Effector memory CD4-positive, alpha-beta T cell (primary cell): ENCODE results near the gene PEX16.

ENCODE experiments used
- DNase-seq, 3 donors: peaks; one replicate each; pipeline ENCODE4 v3.0.0-alpha.2; 2020
- H3K27ac ChIP-seq: 2 replicates; pipeline ENCODE4 v1.7.0; 2013; ENCODE audit warnings: mild to moderate bottlenecking, low read length, moderate library complexity; ENCODE audit not compliant: insufficient read depth, poor library complexity, severe bottlenecking
- H3K27me3 ChIP-seq: replicated peaks from 2 replicates; pipeline ENCODE4 v1.7.0; 2013; ENCODE audit warnings: mild to moderate bottlenecking, low read length; ENCODE audit not compliant: insufficient read depth, control insufficient read depth, poor library complexity, severe bottlenecking
- H3K36me3 ChIP-seq: 2 replicates; pipeline ENCODE4 v1.7.0; 2013; ENCODE audit warnings: mild to moderate bottlenecking, low read length, moderate library complexity; ENCODE audit not compliant: control insufficient read depth, insufficient read depth
- H3K4me1 ChIP-seq: 2 replicates; pipeline ENCODE4 v1.7.0; 2013; ENCODE audit warnings: low read length, mild to moderate bottlenecking; ENCODE audit not compliant: control insufficient read depth, insufficient read depth, poor library complexity, severe bottlenecking
- H3K4me3 ChIP-seq: 2 replicates; pipeline ENCODE4 v1.7.0; 2013; ENCODE audit warnings: low read length, low read depth, mild to moderate bottlenecking; ENCODE audit not compliant: insufficient read depth, poor library complexity, severe bottlenecking
- H3K9me3 ChIP-seq: 2 replicates; pipeline ENCODE4 v1.7.0; 2013; ENCODE audit warnings: mild to moderate bottlenecking, low read length, moderate library complexity; ENCODE audit not compliant: control insufficient read depth
- total RNA-seq, 3 donors: gene quantifications; one replicate each; lab custom pipeline; 2026; lab: John Stamatoyannopoulos, UW

PEX16 gene
- total RNA-seq, result 40.4 to 45.5 (median 43.9) reads per million in 3 donors

GRCh38 chr11:45917623-45918330, at the start of gene PEX16:
PEX16 (minus strand) TSS chr11:45917877; CDS start chr11:45917811, 66 bp downstream.
- Histone ChIP-seq H3K27me3 (no peaks in the 10 kb centered on the region), H3K27ac (peak within 1 kb of the TSS; percentile 89), H3K36me3 (peaks cover 35% of the 10 kb centered on the region), H3K4me3 (peak within 1 kb of the TSS; percentile 75), H3K4me1 (peaks cover 43% of the 10 kb centered on the region), H3K9me3 (no peaks in the 10 kb centered on the region)
- DNase-seq, result peak; percentile 94 to 95 (median 95)

DNA sequence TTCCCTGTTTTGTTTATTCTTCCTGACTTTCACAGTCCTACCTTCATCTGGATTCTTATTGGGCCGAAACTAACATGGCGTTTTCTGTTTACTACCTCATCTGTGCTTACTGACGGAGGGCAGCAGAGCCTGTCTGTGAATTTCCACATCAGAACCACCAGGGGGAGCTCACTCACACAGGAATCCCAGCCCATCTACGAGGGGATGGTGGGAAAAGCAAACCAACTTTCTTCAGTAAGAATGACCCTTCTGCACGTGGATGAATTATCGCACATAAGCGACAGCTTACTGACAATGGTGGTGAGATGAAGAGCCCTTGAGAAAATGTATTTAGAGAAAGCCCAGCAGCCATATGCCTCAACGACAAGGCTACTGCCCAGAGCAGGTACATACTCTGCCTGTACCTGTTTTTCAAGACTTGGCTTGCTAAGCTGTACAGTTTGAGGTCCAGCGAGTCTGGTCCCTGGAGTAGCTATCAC, 47.3 kb upstream of the PEX16 start:
- H3K9me3 ChIP-seq, result no peaks in the 10 kb centered on the region
- peak; percentile 14 to 40 (median 33) for DNase-seq
- H3K27ac ChIP-seq, result no peak overlapping the region
- no peak overlapping the region for H3K4me3 ChIP-seq
- H3K36me3 ChIP-seq, result peaks cover 16% of the 10 kb centered on the region
- no peaks in the 10 kb centered on the region for H3K27me3 ChIP-seq
- no peaks in the 10 kb centered on the region for H3K4me1 ChIP-seq

DNA sequence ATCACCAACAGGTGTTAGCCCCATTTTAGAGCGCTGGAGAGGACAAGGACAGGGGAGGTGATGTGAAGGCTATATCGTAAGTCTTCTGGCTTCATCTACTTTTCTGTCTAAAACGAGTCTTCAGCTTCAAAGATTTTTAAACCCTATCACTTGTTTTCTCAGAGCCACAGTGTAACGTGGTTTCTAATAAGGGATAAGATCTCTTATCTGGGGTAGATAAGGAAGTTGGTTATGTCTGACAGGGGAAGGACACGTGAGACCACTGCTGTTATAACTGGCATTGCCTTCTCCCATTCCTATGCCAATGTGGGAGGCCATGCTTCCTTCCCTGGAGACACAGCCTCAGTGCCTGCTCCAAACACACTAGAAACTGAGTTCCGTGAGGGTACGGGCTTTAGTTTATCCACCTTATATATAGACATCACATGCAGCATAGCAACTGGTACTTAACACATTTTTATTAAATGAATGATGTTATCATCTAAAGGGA, 44.1 kb upstream of the PEX16 start:
- Histone ChIP-seq H3K9me3 (no peaks in the 10 kb centered on the region), H3K4me3 (no peak overlapping the region), H3K27me3 (no peaks in the 10 kb centered on the region), H3K27ac (no peak overlapping the region), H3K4me1 (no peaks in the 10 kb centered on the region), H3K36me3 (peaks cover 4% of the 10 kb centered on the region)
- no peak for DNase-seq

DNA sequence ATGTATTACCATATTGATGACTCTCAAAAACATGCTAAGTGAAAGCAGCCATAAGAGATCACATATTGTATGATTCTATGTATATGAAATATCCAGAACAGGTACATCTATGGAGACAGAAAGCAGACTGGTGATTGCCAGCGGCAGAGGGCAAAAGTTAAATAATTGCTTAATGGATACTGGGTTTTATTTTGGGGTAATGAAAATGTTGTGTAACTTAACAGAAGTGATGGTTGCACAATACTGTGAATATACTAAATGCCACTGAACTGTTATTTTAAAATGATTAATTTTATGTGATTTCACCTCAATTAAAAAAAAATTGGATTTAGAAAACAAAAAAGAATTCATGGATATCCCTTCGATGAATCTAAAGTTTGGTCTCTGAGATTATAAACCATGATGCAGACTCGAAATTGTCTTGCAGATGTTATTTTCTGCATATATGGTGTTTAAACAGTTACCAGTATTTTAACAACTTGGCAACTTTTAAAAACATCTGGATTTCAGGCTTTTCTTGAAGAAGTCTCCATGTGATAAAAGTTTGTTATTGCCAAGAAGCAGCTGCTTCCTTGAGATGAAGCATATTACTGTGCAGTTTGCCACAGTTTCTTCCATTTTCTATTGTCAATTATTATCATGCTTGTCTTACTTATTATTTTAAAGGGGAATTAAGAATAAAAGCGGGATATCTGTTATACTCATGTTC, 42.9 kb upstream of the PEX16 start:
- no peaks in the 10 kb centered on the region for H3K9me3 ChIP-seq
- no peak overlapping the region for H3K4me3 ChIP-seq
- no peaks in the 10 kb centered on the region for H3K4me1 ChIP-seq
- DNase-seq, result no peak
- H3K36me3 ChIP-seq, result peaks cover 6% of the 10 kb centered on the region
- H3K27me3 ChIP-seq, result no peaks in the 10 kb centered on the region
- H3K27ac ChIP-seq, result no peak overlapping the region

DNA sequence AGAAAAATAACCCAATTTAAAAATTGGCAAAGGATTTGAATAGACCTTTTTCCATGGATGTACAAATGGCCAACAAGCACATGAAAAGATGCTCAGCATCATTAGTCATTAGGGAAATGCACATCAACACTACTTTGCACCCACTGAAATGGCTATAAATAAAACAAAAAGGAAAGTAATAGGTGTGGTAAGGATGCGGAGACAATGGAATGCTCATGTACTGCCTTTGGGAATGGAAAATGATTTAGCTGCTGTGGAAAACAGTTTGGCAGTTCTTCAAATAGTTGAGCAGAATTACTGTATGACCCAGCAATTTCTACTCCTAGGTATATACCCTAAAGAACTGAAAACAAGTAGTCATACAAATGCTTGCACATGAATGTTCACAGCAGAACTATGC, 42.2 kb upstream of the PEX16 start:
- no peaks in the 10 kb centered on the region for H3K9me3 ChIP-seq
- no peak overlapping the region for H3K27ac ChIP-seq
- no peaks in the 10 kb centered on the region for H3K27me3 ChIP-seq
- no peak overlapping the region for H3K4me3 ChIP-seq
- no peaks in the 10 kb centered on the region for H3K4me1 ChIP-seq
- no peak for DNase-seq
- H3K36me3 ChIP-seq, result peaks cover 4% of the 10 kb centered on the region

GRCh38 chr11:45949992-45950407, 32.3 kb upstream of the PEX16 start:
- no peak for DNase-seq
- Histone ChIP-seq H3K27ac (no peak overlapping the region), H3K36me3 (peaks cover 49% of the 10 kb centered on the region), H3K4me3 (no peak overlapping the region), H3K27me3 (no peaks in the 10 kb centered on the region), H3K9me3 (no peaks in the 10 kb centered on the region), H3K4me1 (no peaks in the 10 kb centered on the region)

DNA sequence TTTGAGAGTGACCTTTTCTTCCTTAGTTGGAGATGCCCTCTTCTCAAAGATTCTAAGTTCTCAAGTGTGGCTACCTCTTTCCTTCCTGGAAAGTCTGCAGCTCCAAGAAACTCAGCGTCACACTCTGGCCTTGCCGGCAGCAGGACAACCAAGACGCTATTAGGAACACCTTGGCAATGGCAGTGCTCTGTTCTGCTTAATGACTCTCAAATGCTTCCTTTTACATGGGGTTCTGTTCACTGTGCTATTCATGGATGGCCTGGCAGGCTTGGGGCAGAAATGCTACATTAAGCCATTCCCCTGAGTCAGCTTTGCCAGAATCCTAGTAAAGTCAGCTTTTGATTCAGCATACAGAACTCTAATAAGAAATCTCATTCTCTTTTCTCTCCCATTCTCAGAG, 30.7 kb upstream of the PEX16 start:
- peaks cover 58% of the 10 kb centered on the region for H3K36me3 ChIP-seq
- H3K27ac ChIP-seq, result no peak overlapping the region
- no peaks in the 10 kb centered on the region for H3K9me3 ChIP-seq
- no peak for DNase-seq
- H3K27me3 ChIP-seq, result no peaks in the 10 kb centered on the region
- no peak overlapping the region for H3K4me3 ChIP-seq
- no peaks in the 10 kb centered on the region for H3K4me1 ChIP-seq

DNA sequence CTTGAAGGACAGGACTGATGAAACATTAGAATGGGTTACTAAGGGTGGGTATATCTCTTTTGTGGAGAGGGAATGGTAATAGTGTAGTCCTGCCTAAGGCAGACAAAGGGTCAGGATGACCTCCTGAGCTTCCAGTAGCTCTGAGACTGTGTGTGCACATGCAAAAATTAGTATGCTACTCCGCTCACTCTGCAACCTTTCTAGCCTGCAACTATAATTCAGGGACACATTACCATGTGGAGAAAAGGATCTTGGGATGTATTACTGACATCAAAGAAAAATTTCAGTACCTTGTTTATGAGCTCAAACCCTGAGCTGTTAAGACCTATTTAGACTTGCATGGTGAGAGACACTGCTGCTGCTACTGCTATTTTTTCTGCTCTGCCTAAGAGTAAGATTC, 30.2 kb upstream of the PEX16 start:
- no peak overlapping the region for H3K27ac ChIP-seq
- no peaks in the 10 kb centered on the region for H3K9me3 ChIP-seq
- H3K27me3 ChIP-seq, result no peaks in the 10 kb centered on the region
- H3K4me3 ChIP-seq, result no peak overlapping the region
- peaks cover 54% of the 10 kb centered on the region for H3K36me3 ChIP-seq
- no peaks in the 10 kb centered on the region for H3K4me1 ChIP-seq
- DNase-seq, result no peak

- no peaks in the 10 kb centered on the region for H3K4me1 ChIP-seq
- peaks cover 46% of the 10 kb centered on the region for H3K36me3 ChIP-seq
- H3K27ac ChIP-seq, result no peak overlapping the region
- H3K4me3 ChIP-seq, result no peak overlapping the region
- no peak for DNase-seq
- no peaks in the 10 kb centered on the region for H3K9me3 ChIP-seq
- no peaks in the 10 kb centered on the region for H3K27me3 ChIP-seq
Measured at GRCh38 chr11:45945397-45945999, 27.8 kb upstream of the PEX16 start.

- DNase-seq, result no peak
- Histone ChIP-seq H3K36me3 (peaks cover 30% of the 10 kb centered on the region), H3K27ac (no peak overlapping the region), H3K4me1 (no peaks in the 10 kb centered on the region), H3K27me3 (no peaks in the 10 kb centered on the region), H3K4me3 (no peak overlapping the region), H3K9me3 (no peaks in the 10 kb centered on the region)
Measured at GRCh38 chr11:45942381-45942780, 24.7 kb upstream of the PEX16 start.
